Progenitor cell of endocrine pancreas (in vitro differentiated cells): ENCODE results near the gene EPHA4. TPM values are rescaled to one million over a fixed set of nuclear protein-coding genes. Genes with fewer than 3 reads are reported as not detected.

ENCODE experiments used
- DNase-seq: peaks from one replicate; pipeline ENCODE4 v3.0.0; 2021; ENCODE audit warnings: low spot score; ENCODE audit not compliant: unreplicated experiment
- H3K27ac Mint-ChIP-seq: 2 replicates; pipeline ENCODE4 v1.8.0; 2021; ENCODE audit warnings: mild to moderate bottlenecking, moderate library complexity, mixed read lengths
- H3K27me3 Mint-ChIP-seq: 2 replicates; pipeline ENCODE4 v1.8.0; 2021; ENCODE audit warnings: mixed read lengths
- H3K36me3 Mint-ChIP-seq: 2 replicates; pipeline ENCODE4 v1.8.0; 2022; ENCODE audit warnings: mixed read lengths; ENCODE audit not compliant: insufficient read depth
- H3K4me1 Mint-ChIP-seq: 2 replicates; pipeline ENCODE4 v1.8.0; 2021; ENCODE audit warnings: low read depth, mixed read lengths
- H3K4me3 Mint-ChIP-seq: 2 replicates; pipeline ENCODE4 v1.8.0; 2021; ENCODE audit warnings: low read depth, mild to moderate bottlenecking, moderate library complexity, mixed read lengths
- H3K9me3 Mint-ChIP-seq: 2 replicates; pipeline ENCODE4 v1.8.0; 2021; ENCODE audit warnings: low read depth, mixed read lengths
- total RNA-seq: library from RNA; stranded (reverse); gene quantifications from 2 replicates; pipeline ENCODE4 v1.2.1, GENCODE V29; 2021
- TF ChIP-seq, protein P1 (sequence below): fragments of 200-600 bp; sonication (generic); IDR thresholded peaks from one replicate; pipeline ENCODE4 v1.5.0; 2021; ENCODE audit warnings: antibody characterized with exemption, mild to moderate bottlenecking; ENCODE audit not compliant: unreplicated experiment

EPHA4 gene
- total RNA-seq, 1 donor from 2014 or later: 41.4 TPM

DNA sequence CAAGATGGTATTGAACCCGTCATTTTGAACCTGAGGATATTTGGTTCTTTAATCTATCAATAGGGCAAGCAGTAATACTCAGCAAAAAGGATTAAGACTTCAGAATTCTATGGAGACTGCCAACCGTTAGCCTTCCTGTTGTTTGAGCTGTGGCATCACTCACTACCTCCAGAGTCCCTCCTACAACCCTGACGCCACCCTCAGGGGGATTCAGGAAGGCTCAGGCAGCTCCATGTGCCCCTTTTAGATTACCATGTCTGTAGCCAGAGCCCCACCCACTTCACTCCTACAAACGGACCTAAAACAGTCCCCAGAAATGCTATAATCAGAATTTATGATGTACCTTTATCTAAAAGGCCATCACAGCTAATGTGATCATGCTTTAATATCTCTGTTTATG lies 172.9 kb downstream of the EPHA4 start:
- H3K27ac Mint-ChIP-seq: no peak overlapping the region
- TF ChIP-seq, protein P1, sequence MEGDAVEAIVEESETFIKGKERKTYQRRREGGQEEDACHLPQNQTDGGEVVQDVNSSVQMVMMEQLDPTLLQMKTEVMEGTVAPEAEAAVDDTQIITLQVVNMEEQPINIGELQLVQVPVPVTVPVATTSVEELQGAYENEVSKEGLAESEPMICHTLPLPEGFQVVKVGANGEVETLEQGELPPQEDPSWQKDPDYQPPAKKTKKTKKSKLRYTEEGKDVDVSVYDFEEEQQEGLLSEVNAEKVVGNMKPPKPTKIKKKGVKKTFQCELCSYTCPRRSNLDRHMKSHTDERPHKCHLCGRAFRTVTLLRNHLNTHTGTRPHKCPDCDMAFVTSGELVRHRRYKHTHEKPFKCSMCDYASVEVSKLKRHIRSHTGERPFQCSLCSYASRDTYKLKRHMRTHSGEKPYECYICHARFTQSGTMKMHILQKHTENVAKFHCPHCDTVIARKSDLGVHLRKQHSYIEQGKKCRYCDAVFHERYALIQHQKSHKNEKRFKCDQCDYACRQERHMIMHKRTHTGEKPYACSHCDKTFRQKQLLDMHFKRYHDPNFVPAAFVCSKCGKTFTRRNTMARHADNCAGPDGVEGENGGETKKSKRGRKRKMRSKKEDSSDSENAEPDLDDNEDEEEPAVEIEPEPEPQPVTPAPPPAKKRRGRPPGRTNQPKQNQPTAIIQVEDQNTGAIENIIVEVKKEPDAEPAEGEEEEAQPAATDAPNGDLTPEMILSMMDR: no peak
- H3K4me1 Mint-ChIP-seq: no peaks in the 10 kb centered on the region
- DNase-seq: no peak
- no peak overlapping the region for H3K4me3 Mint-ChIP-seq
- H3K36me3 Mint-ChIP-seq: peaks cover 5% of the 10 kb centered on the region
- no peaks in the 10 kb centered on the region for H3K27me3 Mint-ChIP-seq
- peaks cover 26% of the 10 kb centered on the region for H3K9me3 Mint-ChIP-seq

DNA sequence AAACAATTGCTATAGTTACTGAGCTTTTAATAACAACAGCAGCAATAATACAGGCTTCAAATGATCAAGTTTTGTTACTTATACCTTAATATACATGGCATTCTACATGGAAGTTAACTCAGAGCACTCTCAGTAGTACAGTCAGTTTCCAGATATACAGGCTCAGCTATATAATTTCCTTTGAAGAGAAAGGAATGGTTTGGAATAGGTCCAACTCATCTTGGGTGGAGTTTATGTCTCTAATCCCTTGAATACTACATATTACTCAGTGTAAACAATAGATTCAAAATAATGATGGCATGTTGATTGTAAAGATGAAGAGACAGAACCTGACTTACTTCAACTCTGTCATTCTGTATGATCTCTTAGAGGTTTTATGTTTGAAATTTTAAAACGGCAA lies 174.9 kb downstream of the EPHA4 start:
- no peak overlapping the region for H3K27ac Mint-ChIP-seq
- DNase-seq: no peak
- no peaks in the 10 kb centered on the region for H3K27me3 Mint-ChIP-seq
- H3K4me1 Mint-ChIP-seq: no peaks in the 10 kb centered on the region
- H3K9me3 Mint-ChIP-seq: peaks cover 26% of the 10 kb centered on the region
- TF ChIP-seq, protein P1: no peak
- H3K36me3 Mint-ChIP-seq: peaks cover 5% of the 10 kb centered on the region
- no peak overlapping the region for H3K4me3 Mint-ChIP-seq

GRCh38 chr2:221392228-221392881 lies 179.7 kb downstream of the EPHA4 start:
- Mint-ChIP-seq H3K9me3 (no peaks in the 10 kb centered on the region), H3K4me1 (peaks cover 11% of the 10 kb centered on the region), H3K27me3 (peaks cover 4% of the 10 kb centered on the region), H3K4me3 (no peak overlapping the region), H3K36me3 (no peaks in the 10 kb centered on the region), H3K27ac (no peak overlapping the region)
- DNase-seq: no peak
- TF ChIP-seq, protein P1: no peak

- Mint-ChIP-seq H3K9me3 (no peaks in the 10 kb centered on the region), H3K27ac (no peak overlapping the region), H3K36me3 (no peaks in the 10 kb centered on the region), H3K27me3 (peaks cover 4% of the 10 kb centered on the region), H3K4me1 (peaks cover 11% of the 10 kb centered on the region), H3K4me3 (no peak overlapping the region)
- DNase-seq: no peak
- TF ChIP-seq, protein P1: no peak
Observed at GRCh38 chr2:221390878-221391277, 181.2 kb downstream of the EPHA4 start.

DNA sequence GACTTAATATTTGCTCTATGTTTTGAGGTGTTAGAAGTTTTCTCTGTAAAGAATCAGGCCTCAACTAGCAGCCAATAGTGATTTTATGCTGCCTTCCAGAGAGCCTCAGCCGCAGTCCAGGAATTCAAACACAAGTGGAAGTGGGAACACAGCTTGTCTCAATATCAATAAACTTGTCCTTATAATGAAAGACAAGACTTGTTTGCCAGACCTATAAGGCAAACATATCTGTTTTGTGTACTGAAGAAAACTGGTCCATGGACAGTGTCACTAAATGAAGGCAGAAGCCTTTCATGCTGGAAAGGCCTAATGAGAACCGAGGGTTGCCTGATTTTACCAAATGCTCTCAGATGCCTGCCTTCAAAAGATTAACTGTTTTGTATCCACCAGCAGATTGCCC lies 182.2 kb downstream of the EPHA4 start:
- Mint-ChIP-seq H3K27me3 (peaks cover 4% of the 10 kb centered on the region), H3K4me1 (peaks cover 11% of the 10 kb centered on the region), H3K9me3 (no peaks in the 10 kb centered on the region), H3K36me3 (no peaks in the 10 kb centered on the region), H3K27ac (no peak overlapping the region), H3K4me3 (no peak overlapping the region)
- TF ChIP-seq, protein P1: no peak
- no peak for DNase-seq
